Stimulated activated CD4-positive, alpha-beta T cell treated with anti-CD3 and anti-CD28 coated beads, Interleukin-4, amount 100 ng/mL, for 1 hour (primary cell): Measurements from ENCODE around the gene TMEM109.

ENCODE experiments used
- DNase-seq: peaks from one replicate; pipeline ENCODE4 v3.0.0-alpha.2; 2020

Gene TMEM109

GRCh38 chr11:60944490-60945294 is 30.7 kb downstream of the TMEM109 start:
- no peak for DNase-seq

- no peak for DNase-seq
These were observed 31.3 kb downstream of the TMEM109 start for GRCh38 chr11:60945295-60945667.

- DNase-seq, result no peak
These were observed 32.8 kb downstream of the TMEM109 start for GRCh38 chr11:60946601-60947264.

GRCh38 chr11:60947700-60948099 is 33.7 kb downstream of the TMEM109 start:
- DNase-seq, result no peak

- DNase-seq, result no peak
These were observed 34.3 kb downstream of the TMEM109 start for GRCh38 chr11:60948250-60948649.

- no peak for DNase-seq
These were observed 36.1 kb downstream of the TMEM109 start for GRCh38 chr11:60950024-60950423.

- DNase-seq, result peak; percentile 40
These were observed 37.1 kb downstream of the TMEM109 start for GRCh38 chr11:60950933-60951605.

GRCh38 chr11:60951606-60951903 is 37.6 kb downstream of the TMEM109 start:
- no peak for DNase-seq

GRCh38 chr11:60951904-60952741 is 38.2 kb downstream of the TMEM109 start, which contains the start of gene SLC15A3:
TSS of gene SLC15A3 (minus strand) at chr11:60952176. CDS start at chr11:60951551, 625 bp downstream.
- DNase-seq, result peak; percentile 19

- no peak for DNase-seq
These were observed 38.8 kb downstream of the TMEM109 start for GRCh38 chr11:60952742-60953170.

- DNase-seq, result no peak
These were observed 39.8 kb downstream of the TMEM109 start for GRCh38 chr11:60953781-60954180.

GRCh38 chr11:60954421-60954820 is 40.5 kb downstream of the TMEM109 start:
- DNase-seq, result no peak

GRCh38 chr11:60955571-60955970 is 41.6 kb downstream of the TMEM109 start:
- DNase-seq, result no peak

- DNase-seq, result no peak
These were observed 43.2 kb downstream of the TMEM109 start for GRCh38 chr11:60957188-60957587.

GRCh38 chr11:60959431-60959830 is 45.5 kb downstream of the TMEM109 start:
- no peak for DNase-seq

GRCh38 chr11:60960405-60960804 is 46.4 kb downstream of the TMEM109 start:
- no peak for DNase-seq

GRCh38 chr11:60964801-60965200 is 50.8 kb downstream of the TMEM109 start:
- no peak for DNase-seq

GRCh38 chr11:60966890-60967289 is 52.9 kb downstream of the TMEM109 start:
- no peak for DNase-seq

- no peak for DNase-seq
These were observed 54.3 kb downstream of the TMEM109 start for GRCh38 chr11:60968223-60968622.

GRCh38 chr11:60970369-60970774 is 56.4 kb downstream of the TMEM109 start:
- DNase-seq, result peak; percentile 85

GRCh38 chr11:60970890-60971289 is 56.9 kb downstream of the TMEM109 start:
- no peak for DNase-seq

GRCh38 chr11:60971520-60971919 is 57.6 kb downstream of the TMEM109 start, which contains the start of gene CD6:
TSS of gene CD6 (plus strand) at chr11:60971680. CDS start at chr11:60971866, 186 bp downstream.
- peak; percentile 67 for DNase-seq
